LNCaP clone FGC (cell line): ENCODE results near the gene HECTD2.

Experiments
- DNase-seq: peaks from one replicate; pipeline ENCODE4 v3.0.0-alpha.2; 2011; ENCODE audit warnings: low read depth
- H3K4me3 ChIP-seq: 2 replicates; pipeline ENCODE4 v1.5.1; 2011; ENCODE audit warnings: mild to moderate bottlenecking, low read depth, low read length, control low read depth
- TF ChIP-seq, protein P1 (sequence below): IDR thresholded peaks from 2 replicates; pipeline ENCODE4 v1.5.1; 2012; ENCODE audit warnings: mild to moderate bottlenecking; ENCODE audit not compliant: control insufficient read depth, insufficient read depth; ENCODE audit errors: extremely low read depth

HECTD2 gene

GRCh38 chr10:91460681-91461080 lies 50.5 kb downstream of the HECTD2 start:
- TF ChIP-seq, protein P1, sequence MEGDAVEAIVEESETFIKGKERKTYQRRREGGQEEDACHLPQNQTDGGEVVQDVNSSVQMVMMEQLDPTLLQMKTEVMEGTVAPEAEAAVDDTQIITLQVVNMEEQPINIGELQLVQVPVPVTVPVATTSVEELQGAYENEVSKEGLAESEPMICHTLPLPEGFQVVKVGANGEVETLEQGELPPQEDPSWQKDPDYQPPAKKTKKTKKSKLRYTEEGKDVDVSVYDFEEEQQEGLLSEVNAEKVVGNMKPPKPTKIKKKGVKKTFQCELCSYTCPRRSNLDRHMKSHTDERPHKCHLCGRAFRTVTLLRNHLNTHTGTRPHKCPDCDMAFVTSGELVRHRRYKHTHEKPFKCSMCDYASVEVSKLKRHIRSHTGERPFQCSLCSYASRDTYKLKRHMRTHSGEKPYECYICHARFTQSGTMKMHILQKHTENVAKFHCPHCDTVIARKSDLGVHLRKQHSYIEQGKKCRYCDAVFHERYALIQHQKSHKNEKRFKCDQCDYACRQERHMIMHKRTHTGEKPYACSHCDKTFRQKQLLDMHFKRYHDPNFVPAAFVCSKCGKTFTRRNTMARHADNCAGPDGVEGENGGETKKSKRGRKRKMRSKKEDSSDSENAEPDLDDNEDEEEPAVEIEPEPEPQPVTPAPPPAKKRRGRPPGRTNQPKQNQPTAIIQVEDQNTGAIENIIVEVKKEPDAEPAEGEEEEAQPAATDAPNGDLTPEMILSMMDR: no peak
- no peak overlapping the region for H3K4me3 ChIP-seq
- DNase-seq: no peak

DNA sequence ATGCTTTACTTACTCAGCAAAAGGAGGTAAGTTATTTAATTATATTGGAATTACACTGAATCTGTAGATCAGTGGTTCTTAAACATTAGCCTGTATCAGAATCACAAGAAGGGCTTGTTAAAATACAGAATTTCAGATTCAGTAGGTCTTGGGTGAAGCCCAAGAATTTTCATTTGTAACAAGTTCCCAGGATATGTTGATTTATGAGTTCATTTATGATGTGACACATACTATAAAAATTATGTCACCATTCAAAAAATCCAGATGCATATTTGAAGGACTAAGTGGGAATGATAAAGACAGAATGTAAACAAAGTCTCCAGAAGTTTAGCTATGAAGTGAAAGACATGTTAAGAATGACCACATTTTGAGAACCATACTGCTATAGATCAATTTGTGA lies 52.3 kb downstream of the HECTD2 start:
- peak; percentile 78 for DNase-seq
- TF ChIP-seq, protein P1: no peak
- H3K4me3 ChIP-seq: no peak overlapping the region

DNA sequence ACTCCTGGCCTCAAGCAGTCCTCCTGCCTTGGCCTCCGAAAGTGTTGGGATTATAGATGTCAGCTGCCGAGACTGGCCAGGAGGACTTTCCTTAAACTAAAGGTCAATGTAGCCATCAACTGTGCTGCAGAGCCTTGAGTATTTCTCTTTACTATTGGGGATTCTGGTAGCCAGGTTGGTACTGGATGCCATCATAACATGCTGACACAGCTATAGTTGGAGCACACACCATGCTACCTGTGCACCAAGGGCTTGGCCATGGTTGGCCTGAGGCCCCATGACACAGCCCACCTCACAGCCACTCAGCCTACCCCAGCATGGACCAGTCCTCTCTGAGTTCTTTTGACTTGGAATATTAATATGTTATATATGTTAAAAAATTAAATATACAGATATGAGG lies 54.4 kb downstream of the HECTD2 start:
- TF ChIP-seq, protein P1: no peak
- no peak for DNase-seq
- H3K4me3 ChIP-seq: no peak overlapping the region

DNA sequence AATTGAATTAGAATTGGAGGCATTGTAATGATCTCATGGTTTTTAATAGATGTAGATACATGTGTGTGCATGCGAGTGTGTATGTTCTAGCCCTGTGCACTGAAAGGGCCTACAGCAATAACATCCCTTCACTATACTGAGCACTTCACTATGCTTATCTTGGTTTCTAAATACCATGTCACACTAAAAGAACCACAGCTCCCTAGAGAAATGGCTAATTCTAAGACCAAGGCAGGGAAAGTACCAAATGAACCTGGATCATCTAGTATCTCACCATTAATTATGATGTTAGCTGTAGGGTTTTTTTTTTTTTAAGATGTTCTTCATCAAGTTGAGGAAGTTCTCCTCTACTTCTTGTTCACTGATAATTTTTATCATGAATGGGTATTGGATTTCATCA lies 55.1 kb downstream of the HECTD2 start:
- TF ChIP-seq, protein P1: no peak
- no peak for DNase-seq
- no peak overlapping the region for H3K4me3 ChIP-seq

DNA sequence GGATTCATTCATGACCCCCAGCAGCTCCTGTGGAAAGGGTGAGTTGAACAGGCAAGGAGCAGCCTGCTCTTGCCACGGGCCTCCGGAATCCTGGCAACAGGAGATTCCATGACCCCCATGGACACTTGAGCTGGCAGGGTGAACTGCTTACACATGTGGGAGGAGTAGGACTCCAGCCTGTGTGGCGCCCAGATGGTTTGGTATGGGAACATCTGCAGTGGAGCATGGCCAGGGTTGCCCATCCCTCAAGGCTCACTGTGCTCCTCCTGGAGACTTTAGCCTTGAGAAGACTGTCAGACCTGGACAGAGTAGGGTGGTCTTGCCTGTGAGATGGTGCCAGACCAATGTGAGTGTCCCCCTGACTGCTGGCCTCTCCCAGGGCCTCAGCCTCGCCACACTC lies 57.0 kb downstream of the HECTD2 start:
- TF ChIP-seq, protein P1: no peak
- no peak for DNase-seq
- no peak overlapping the region for H3K4me3 ChIP-seq

DNA sequence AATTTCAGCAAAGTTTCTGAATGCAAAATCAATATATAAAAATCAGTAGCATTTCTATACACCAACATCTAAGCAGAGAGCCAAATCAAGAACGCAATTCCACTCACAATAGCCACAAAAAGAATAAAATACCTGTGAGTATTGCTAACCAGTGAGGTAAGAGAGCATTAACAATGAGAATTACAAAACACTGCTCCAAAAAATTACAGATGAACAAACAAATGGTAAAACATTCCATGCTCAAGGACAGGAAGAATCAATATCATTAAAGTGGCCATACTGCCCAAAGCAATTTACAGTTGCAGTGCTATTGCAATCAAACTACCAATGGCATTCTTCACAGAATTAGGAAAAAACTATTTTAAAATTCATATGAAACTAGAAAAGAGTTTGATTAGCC lies 61.5 kb downstream of the HECTD2 start:
- DNase-seq: no peak
- TF ChIP-seq, protein P1: no peak
- no peak overlapping the region for H3K4me3 ChIP-seq

DNA sequence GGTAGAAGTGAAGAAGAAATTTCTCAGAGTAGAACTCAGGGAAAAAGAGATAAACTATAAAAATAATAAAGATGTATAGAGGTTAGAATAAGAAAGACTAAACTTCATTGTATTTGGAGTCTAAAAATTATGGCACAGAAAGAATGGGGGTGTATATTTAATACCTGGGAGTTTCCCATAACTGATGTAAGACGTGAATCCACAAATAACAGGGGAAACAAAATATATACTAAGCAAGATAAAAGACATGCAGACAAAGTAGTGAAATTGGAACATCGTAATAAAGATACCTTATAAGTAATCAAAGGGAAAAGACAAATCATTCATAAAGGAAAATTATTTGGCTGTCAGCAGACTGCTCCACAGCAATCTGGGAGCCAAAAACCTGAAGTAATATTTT lies 62.8 kb downstream of the HECTD2 start:
- TF ChIP-seq, protein P1: no peak
- no peak for DNase-seq
- H3K4me3 ChIP-seq: no peak overlapping the region
